Glutamatergic neuron (in vitro differentiated cells): ENCODE results near the gene ACSM5. TPM values are rescaled to one million over a fixed set of nuclear protein-coding genes. Genes with fewer than 3 reads are reported as not detected.
"Not testable (repeated sequence)": the region's sequence is repeated elsewhere in the genome, so short reads cannot be mapped to it uniquely, and the experiment has no call there.

Experiments used
- DNase-seq: peaks from one replicate; pipeline ENCODE4 v3.0.0; 2022
- H3K27ac Mint-ChIP-seq: one replicate; pipeline ENCODE4 v1.8.0; 2020; ENCODE audit warnings: mild to moderate bottlenecking, mixed read lengths, inconsistent platforms; ENCODE audit not compliant: unreplicated experiment
- H3K27me3 Mint-ChIP-seq: one replicate; pipeline ENCODE4 v1.8.0; 2020; ENCODE audit warnings: mild to moderate bottlenecking, moderate library complexity, mixed read lengths, inconsistent platforms; ENCODE audit not compliant: unreplicated experiment
- H3K36me3 Mint-ChIP-seq: one replicate; pipeline ENCODE4 v1.8.0; 2020; ENCODE audit warnings: mild to moderate bottlenecking, mixed read lengths, inconsistent platforms; ENCODE audit not compliant: unreplicated experiment
- H3K4me1 Mint-ChIP-seq: one replicate; pipeline ENCODE4 v1.8.0; 2020; ENCODE audit warnings: mild to moderate bottlenecking, low read depth, mixed read lengths, inconsistent platforms; ENCODE audit not compliant: unreplicated experiment
- H3K4me3 Mint-ChIP-seq: one replicate; pipeline ENCODE4 v1.8.0; 2020; ENCODE audit warnings: mild to moderate bottlenecking, mixed read lengths, inconsistent platforms; ENCODE audit not compliant: unreplicated experiment
- H3K9me3 Mint-ChIP-seq: one replicate; pipeline ENCODE4 v1.8.0; 2020; ENCODE audit warnings: mild to moderate bottlenecking, moderate library complexity, mixed read lengths, inconsistent platforms; ENCODE audit not compliant: unreplicated experiment
- CTCF ChIP-seq: fragments of 200-600 bp; sonication (generic); IDR thresholded peaks from one replicate; pipeline ENCODE4 v1.5.0; 2021; ENCODE audit not compliant: partially characterized antibody, unreplicated experiment
- total RNA-seq: library from RNA; stranded (reverse); fragmentation: NEBNext Ultra II Directional; extraction: Animal tissue kit (Norgen Biotek cat#: 25700); gene quantifications from one replicate; pipeline ENCODE4 v1.2.1, GENCODE V29; 2021; ENCODE audit not compliant: unreplicated experiment

The ACSM5 gene
- total RNA-seq, 1 donor from 2014 or later: not detected

GRCh38 chr16:20411055-20411454, 1.7 kb downstream of the ACSM5 start:
- DNase-seq: no peak
- no peaks in the 10 kb centered on the region for H3K9me3 Mint-ChIP-seq
- H3K4me1 Mint-ChIP-seq: no peaks in the 10 kb centered on the region
- TF ChIP-seq CTCF: no peak
- no peaks in the 10 kb centered on the region for H3K36me3 Mint-ChIP-seq
- peaks cover 2% of the 10 kb centered on the region for H3K27me3 Mint-ChIP-seq
- H3K27ac Mint-ChIP-seq: no peak overlapping the region
- no peak overlapping the region for H3K4me3 Mint-ChIP-seq

GRCh38 chr16:20415541-20415940, 6.2 kb downstream of the ACSM5 start:
- no peak overlapping the region for H3K4me3 Mint-ChIP-seq
- no peaks in the 10 kb centered on the region for H3K9me3 Mint-ChIP-seq
- no peak for TF ChIP-seq CTCF
- no peaks in the 10 kb centered on the region for H3K4me1 Mint-ChIP-seq
- H3K27me3 Mint-ChIP-seq: no peaks in the 10 kb centered on the region
- no peaks in the 10 kb centered on the region for H3K36me3 Mint-ChIP-seq
- DNase-seq: no peak
- H3K27ac Mint-ChIP-seq: no peak overlapping the region

GRCh38 chr16:20419093-20419492, 9.8 kb downstream of the ACSM5 start:
- H3K9me3 Mint-ChIP-seq, H3K27ac Mint-ChIP-seq, DNase-seq, H3K4me3 Mint-ChIP-seq, H3K36me3 Mint-ChIP-seq, H3K4me1 Mint-ChIP-seq, H3K27me3 Mint-ChIP-seq: not testable (repeated sequence)

GRCh38 chr16:20421748-20422147, 12.4 kb downstream of the ACSM5 start:
- H3K4me3 Mint-ChIP-seq, H3K36me3 Mint-ChIP-seq, H3K4me1 Mint-ChIP-seq, H3K27me3 Mint-ChIP-seq, H3K9me3 Mint-ChIP-seq, H3K27ac Mint-ChIP-seq, DNase-seq: not testable (repeated sequence)

GRCh38 chr16:20423772-20424128, 14.4 kb downstream of the ACSM5 start:
- H3K4me1 Mint-ChIP-seq, H3K36me3 Mint-ChIP-seq, DNase-seq, H3K27ac Mint-ChIP-seq, H3K9me3 Mint-ChIP-seq, H3K27me3 Mint-ChIP-seq, H3K4me3 Mint-ChIP-seq: not testable (repeated sequence)

GRCh38 chr16:20424129-20424866, 15.0 kb downstream of the ACSM5 start:
- no peak overlapping the region for H3K27ac Mint-ChIP-seq
- TF ChIP-seq CTCF: no peak
- H3K36me3 Mint-ChIP-seq: no peaks in the 10 kb centered on the region
- no peak for DNase-seq
- H3K9me3 Mint-ChIP-seq: no peaks in the 10 kb centered on the region
- H3K27me3 Mint-ChIP-seq: peaks cover under 1% of the 10 kb centered on the region
- H3K4me3 Mint-ChIP-seq: no peak overlapping the region
- no peaks in the 10 kb centered on the region for H3K4me1 Mint-ChIP-seq

- H3K36me3 Mint-ChIP-seq, H3K9me3 Mint-ChIP-seq, H3K4me1 Mint-ChIP-seq, H3K27me3 Mint-ChIP-seq, H3K27ac Mint-ChIP-seq, DNase-seq, H3K4me3 Mint-ChIP-seq: not testable (repeated sequence)
Observed at GRCh38 chr16:20427401-20427797, 18.1 kb downstream of the ACSM5 start.

GRCh38 chr16:20429499-20429898, 20.2 kb downstream of the ACSM5 start:
- DNase-seq, H3K4me1 Mint-ChIP-seq, H3K4me3 Mint-ChIP-seq, H3K36me3 Mint-ChIP-seq, H3K27ac Mint-ChIP-seq, H3K9me3 Mint-ChIP-seq, H3K27me3 Mint-ChIP-seq: not testable (repeated sequence)

- H3K4me3 Mint-ChIP-seq, H3K27me3 Mint-ChIP-seq, H3K36me3 Mint-ChIP-seq, H3K9me3 Mint-ChIP-seq, DNase-seq, H3K27ac Mint-ChIP-seq, H3K4me1 Mint-ChIP-seq: not testable (repeated sequence)
Observed at GRCh38 chr16:20430480-20430879, 21.1 kb downstream of the ACSM5 start.
